Central memory CD8-positive, alpha-beta T cell (primary cell): ENCODE measurements around the gene PSTPIP2.

Experiments
- ATAC-seq: fragments of 150-1000 bp; cut with Tn5 transposase; replicated peaks from 2 replicates; pipeline ENCODE4 v1.10.0; 2022; ENCODE audit warnings: mild to moderate bottlenecking, moderate FRiP score, moderate number of reproducible peaks; ENCODE audit not compliant: poor library complexity, severe bottlenecking; ENCODE audit errors: extremely low read depth
- DNase-seq, 2 donors: peaks; one replicate each; pipeline ENCODE4 v3.0.0; 2021; ENCODE audit warnings: low spot score in 2 of 2
- H3K27ac Mint-ChIP-seq: one replicate; pipeline ENCODE4 v1.8.0; 2022; ENCODE audit warnings: low read depth, mild to moderate bottlenecking, moderate library complexity, mixed read lengths
- H3K27me3 Mint-ChIP-seq: one replicate; pipeline ENCODE4 v1.8.0; 2022; ENCODE audit warnings: mixed read lengths
- H3K36me3 Mint-ChIP-seq: one replicate; pipeline ENCODE4 v1.8.0; 2022; ENCODE audit warnings: mild to moderate bottlenecking, moderate library complexity, mixed read lengths; ENCODE audit not compliant: insufficient read depth
- H3K4me1 Mint-ChIP-seq: one replicate; pipeline ENCODE4 v1.8.0; 2022; ENCODE audit warnings: mixed read lengths
- H3K4me3 Mint-ChIP-seq: one replicate; pipeline ENCODE4 v1.8.0; 2022; ENCODE audit warnings: mild to moderate bottlenecking, moderate library complexity, mixed read lengths
- H3K9me3 Mint-ChIP-seq: one replicate; pipeline ENCODE4 v1.8.0; 2022; ENCODE audit warnings: mixed read lengths

PSTPIP2 gene

DNA sequence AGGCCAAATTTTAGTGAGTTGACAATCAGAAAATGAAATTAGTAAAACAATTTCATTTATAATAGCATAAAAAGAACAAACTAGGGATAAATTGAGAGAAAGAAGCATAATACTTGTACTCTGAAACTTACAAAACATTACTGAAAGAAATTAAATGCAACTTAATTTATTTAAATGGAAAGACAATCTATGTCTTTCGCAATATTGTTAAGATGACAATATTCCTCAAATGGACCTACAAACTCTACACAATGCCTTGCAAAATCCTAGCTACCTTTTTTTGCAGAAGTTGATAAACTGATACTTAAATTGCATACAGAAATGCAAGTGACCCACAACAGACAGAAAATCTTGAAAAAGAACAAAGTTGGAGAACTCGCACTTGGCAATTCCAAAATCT, 114.0 kb downstream of the PSTPIP2 start:
- H3K27ac Mint-ChIP-seq: no peak overlapping the region
- H3K4me1 Mint-ChIP-seq: peaks cover 46% of the 10 kb centered on the region
- H3K27me3 Mint-ChIP-seq: no peaks in the 10 kb centered on the region
- no peaks in the 10 kb centered on the region for H3K9me3 Mint-ChIP-seq
- H3K36me3 Mint-ChIP-seq: peaks cover 31% of the 10 kb centered on the region
- DNase-seq: no peak
- H3K4me3 Mint-ChIP-seq: no peak overlapping the region
- ATAC-seq: no peak

DNA sequence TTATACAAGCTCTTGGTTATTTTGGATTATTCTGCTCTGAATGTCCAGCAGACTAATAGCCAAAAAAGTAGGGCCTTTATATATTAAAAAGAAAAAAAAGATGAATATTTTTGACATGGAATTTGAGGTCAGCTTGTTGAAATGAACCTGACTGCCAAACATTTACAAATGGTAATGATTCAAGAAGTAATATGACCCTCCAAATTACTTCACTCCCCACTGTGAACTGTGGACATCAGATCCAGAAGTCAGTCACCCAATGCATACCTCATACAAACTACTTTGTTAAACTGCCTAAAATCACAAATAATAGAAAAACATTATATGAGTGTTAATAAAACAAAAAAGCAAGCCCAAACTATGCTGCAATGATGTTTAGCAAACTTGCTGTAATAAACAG, 115.0 kb downstream of the PSTPIP2 start:
- H3K27me3 Mint-ChIP-seq: no peaks in the 10 kb centered on the region
- peaks cover 30% of the 10 kb centered on the region for H3K36me3 Mint-ChIP-seq
- no peak overlapping the region for H3K27ac Mint-ChIP-seq
- no peak for ATAC-seq
- no peak overlapping the region for H3K4me3 Mint-ChIP-seq
- peaks cover 38% of the 10 kb centered on the region for H3K4me1 Mint-ChIP-seq
- no peaks in the 10 kb centered on the region for H3K9me3 Mint-ChIP-seq
- DNase-seq: no peak

DNA sequence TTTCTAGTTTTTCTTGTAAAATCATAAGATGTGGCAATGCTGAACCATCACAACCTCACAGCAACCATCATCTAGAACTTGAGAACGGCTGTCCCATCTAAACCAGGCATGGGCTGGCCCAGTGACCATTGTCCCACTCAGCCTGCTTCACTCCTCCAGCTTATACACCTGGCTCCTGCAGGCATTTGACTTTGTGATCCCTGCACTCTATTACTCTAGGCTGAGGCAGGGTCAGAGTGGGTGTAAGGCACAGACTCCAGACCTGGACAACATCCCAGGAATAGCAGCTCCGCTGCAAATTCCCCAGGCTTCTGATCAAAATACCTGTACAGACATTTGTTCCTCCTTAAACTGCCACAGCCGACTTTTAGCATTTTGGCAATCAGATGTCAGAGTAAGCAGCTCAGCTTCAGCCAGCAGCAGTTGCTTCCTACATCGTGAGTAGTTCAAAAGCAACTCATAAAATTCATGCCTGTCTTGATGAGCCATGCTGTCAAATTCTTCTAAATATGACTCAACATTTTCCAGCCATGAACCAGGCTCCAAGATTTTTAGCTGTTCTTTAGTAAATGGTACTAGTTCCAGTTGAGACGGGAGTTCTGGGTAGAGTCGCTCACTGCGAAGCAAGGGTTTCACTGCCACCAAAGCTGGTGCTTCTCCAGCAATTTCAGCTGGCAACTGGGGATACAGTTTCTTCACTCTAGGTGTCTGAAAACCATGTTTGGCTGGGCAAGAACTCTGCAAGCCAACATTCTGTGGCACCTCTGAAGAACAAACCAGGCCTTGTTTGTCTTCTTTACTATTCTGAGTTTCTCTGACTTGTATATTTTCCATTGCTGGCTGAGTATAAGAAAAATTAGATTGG, 117.8 kb downstream of the PSTPIP2 start:
- ATAC-seq: no peak
- H3K4me3 Mint-ChIP-seq: no peak overlapping the region
- peaks cover 51% of the 10 kb centered on the region for H3K36me3 Mint-ChIP-seq
- no peaks in the 10 kb centered on the region for H3K9me3 Mint-ChIP-seq
- DNase-seq: no peak
- H3K4me1 Mint-ChIP-seq: peaks cover 24% of the 10 kb centered on the region
- H3K27me3 Mint-ChIP-seq: no peaks in the 10 kb centered on the region
- H3K27ac Mint-ChIP-seq: no peak overlapping the region

DNA sequence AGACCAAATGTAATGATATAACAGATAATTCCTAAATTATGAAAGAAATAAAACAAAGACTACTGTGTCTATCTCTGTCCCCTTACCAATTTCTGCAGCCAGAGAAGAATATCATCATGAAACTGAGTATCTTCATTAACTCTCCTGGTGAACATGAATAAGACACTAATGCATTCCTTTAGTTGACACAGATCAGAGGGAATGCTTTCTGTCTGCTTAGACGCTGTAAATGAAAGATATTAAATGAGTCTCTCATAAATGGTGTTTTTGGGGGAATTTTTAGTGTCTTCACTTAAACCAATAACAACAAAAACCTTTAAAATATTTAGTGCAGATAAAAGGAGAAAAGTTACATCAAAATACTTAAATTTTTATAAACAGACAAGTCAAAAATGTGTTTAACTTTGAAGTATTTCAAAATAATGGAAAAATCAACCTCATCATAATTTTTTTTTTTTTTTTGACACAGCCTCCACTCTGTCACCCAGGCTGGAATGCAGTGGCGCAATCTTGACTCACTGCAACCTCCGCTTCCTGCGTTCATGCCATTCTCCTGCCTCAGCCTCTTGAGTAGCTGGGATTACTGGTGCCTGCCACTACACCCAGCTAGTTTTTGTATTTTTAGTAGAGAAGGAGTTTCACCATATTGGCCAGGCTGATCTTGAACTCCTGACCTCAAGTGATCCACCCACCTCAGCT, 120.9 kb downstream of the PSTPIP2 start:
- Mint-ChIP-seq H3K9me3 (no peaks in the 10 kb centered on the region), H3K27me3 (no peaks in the 10 kb centered on the region), H3K4me1 (peaks cover 17% of the 10 kb centered on the region), H3K36me3 (peaks cover 72% of the 10 kb centered on the region), H3K27ac (no peak overlapping the region), H3K4me3 (no peak overlapping the region)
- ATAC-seq: no peak
- no peak for DNase-seq

DNA sequence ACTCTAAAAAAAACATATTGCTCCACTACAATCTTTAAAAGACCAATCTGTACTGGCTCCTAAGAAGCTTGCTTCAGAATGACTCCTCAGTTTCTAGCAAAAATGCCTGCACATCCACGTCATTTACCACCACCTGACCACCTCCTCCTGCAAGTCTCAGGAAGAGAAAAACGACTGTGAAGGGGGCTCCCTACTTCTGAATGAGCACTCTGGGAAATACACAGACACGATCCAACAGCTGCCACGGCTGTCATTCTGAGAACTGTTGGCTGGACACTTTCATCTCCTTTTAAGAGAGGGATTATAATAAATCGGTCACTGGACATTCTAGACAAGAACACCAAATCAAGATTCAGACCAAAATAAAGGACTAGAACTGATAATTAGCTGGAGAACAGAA, 126.4 kb downstream of the PSTPIP2 start:
- Mint-ChIP-seq H3K27me3 (no peaks in the 10 kb centered on the region), H3K4me3 (no peak overlapping the region), H3K9me3 (peaks cover 4% of the 10 kb centered on the region), H3K36me3 (peaks cover 69% of the 10 kb centered on the region), H3K27ac (no peak overlapping the region), H3K4me1 (no peaks in the 10 kb centered on the region)
- no peak for ATAC-seq
- no peak for DNase-seq

DNA sequence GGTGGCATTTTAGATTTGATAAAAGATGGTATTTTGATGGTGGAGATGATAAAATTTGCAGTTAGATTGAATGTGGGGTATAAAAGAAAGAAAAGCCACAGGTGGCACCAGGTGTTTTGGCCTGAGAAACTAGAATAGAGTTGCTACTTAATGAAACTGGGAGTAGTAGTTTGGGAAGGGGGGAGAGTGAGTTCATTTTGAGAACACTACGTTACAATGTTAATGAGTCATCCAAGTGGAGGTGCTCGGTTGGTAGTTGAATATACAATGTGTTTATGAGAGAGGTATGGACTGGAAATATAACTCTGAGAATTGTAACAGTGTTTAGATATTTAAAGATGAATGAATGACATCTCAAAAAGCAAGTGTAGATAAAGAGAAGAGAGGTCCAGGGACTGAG, 131.3 kb downstream of the PSTPIP2 start:
- Mint-ChIP-seq H3K9me3 (peaks cover 5% of the 10 kb centered on the region), H3K4me1 (peaks cover 31% of the 10 kb centered on the region), H3K36me3 (peaks cover 46% of the 10 kb centered on the region), H3K4me3 (no peak overlapping the region), H3K27me3 (no peaks in the 10 kb centered on the region), H3K27ac (no peak overlapping the region)
- ATAC-seq (no peak), DNase-seq (no peak)

DNA sequence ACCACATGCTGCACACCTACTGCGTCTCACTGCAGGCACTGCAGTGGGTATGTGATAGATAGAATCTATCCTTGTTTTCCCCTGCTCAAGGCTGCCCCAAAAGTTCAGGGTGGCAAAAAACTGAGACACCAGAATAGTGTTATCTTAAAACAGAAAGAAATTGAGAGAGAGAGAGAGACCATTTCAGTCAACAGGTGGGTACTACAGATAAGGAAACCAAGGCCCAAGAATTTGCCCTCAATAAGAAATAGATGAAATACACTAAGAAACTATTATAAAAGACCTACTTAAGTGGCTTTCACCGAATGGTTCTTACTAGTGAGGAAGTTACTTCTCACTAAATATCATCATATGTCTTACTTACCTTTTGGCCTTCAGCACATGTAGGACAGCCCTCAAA, 132.8 kb downstream of the PSTPIP2 start:
- Mint-ChIP-seq H3K4me3 (peak overlapping the region; percentile 50), H3K27ac (no peak overlapping the region), H3K27me3 (no peaks in the 10 kb centered on the region), H3K4me1 (peaks cover 32% of the 10 kb centered on the region), H3K36me3 (peaks cover 39% of the 10 kb centered on the region), H3K9me3 (peaks cover 5% of the 10 kb centered on the region)
- no peak for ATAC-seq
- DNase-seq: no peak

DNA sequence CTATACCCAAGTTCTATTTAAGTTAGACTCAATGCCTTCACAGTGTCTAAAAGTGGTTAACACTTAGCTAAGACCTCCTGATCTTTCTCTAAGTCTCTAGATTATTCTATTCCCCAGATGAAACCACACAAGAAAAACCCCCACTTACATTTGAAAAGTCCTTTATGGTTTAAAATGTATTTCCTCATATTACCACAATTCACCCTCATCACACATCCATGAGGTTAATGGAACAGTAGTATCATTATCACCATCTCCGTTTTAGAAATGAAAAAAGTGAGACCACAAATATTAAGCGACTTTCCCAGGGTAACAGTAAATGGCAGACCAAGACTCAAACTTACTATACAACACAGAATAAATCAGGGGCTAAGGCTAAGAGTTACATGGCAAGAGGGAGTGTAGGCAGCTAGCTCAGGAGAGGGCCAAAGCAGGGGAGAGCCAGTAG, 133.5 kb downstream of the PSTPIP2 start:
- Mint-ChIP-seq H3K4me1 (peaks cover 32% of the 10 kb centered on the region), H3K9me3 (peaks cover 5% of the 10 kb centered on the region), H3K27me3 (no peaks in the 10 kb centered on the region), H3K36me3 (peaks cover 36% of the 10 kb centered on the region), H3K27ac (peak overlapping the region; percentile 73), H3K4me3 (peak overlapping the region; percentile 50)
- DNase-seq: no peak
- peak; percentile 94 for ATAC-seq

DNA sequence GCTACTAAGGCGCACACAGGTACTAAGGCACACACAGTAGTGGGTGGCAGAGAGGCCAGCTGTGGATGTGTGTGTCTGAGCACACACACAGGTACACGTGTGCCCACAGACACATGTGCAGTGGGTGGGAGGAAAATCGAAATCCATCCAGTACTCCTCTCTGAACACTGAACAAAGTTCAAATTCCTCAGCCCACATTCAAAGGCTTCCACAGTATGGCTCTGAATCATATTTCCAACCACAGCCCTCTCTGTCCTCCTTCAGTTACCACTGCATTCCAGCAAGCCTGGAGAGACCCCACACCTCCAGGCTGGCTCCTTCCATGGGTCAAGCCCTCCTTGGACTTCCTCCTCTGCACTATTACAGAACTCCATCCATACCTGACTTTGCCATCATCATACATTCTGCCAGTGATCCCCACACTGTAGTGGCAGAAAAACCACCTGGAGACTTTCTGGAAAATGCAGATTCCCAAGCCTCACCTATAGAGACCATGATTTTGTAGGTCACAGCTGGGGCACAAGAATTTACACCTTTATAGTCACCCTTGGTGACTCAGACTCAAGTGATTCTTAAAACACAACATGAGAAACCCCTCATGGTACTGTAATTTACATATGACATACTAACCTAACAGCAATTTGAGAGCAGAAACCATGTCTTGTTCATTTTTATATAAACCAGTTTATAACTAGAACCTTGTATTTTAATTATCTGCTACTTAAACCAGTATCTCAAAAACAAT, 136.3 kb downstream of the PSTPIP2 start:
- Mint-ChIP-seq H3K27ac (peak overlapping the region; percentile 39), H3K4me1 (peaks cover 38% of the 10 kb centered on the region), H3K9me3 (peaks cover 2% of the 10 kb centered on the region), H3K36me3 (peaks cover 35% of the 10 kb centered on the region), H3K4me3 (no peak overlapping the region), H3K27me3 (no peaks in the 10 kb centered on the region)
- DNase-seq: no peak
- ATAC-seq: no peak
